SU-DHL-6 (cell line): ENCODE results near the gene SAP130.

Source experiments
- H2AFZ ChIP-seq: fragments of 200-600 bp; sonication (generic); 2 replicates; pipeline ENCODE4 v1.6.1; 2014; ENCODE audit warnings: low read depth, mild to moderate bottlenecking, moderate library complexity, mixed read lengths, antibody characterized with exemption, low read length; ENCODE audit not compliant: severe bottlenecking
- H3F3A ChIP-seq: fragments of 200-600 bp; shearing (Covaris generic); 2 replicates; pipeline ENCODE4 v1.6.0; 2016; ENCODE audit warnings: antibody characterized with exemption, mild to moderate bottlenecking; ENCODE audit not compliant: insufficient read depth
- H3K27ac ChIP-seq: fragments of 200-600 bp; sonication (generic); 2 replicates; pipeline ENCODE4 v1.5.1; 2016; ENCODE audit warnings: low read depth, mild to moderate bottlenecking, low read length, moderate library complexity, mixed read lengths
- H3K27me3 ChIP-seq: fragments of 200-600 bp; sonication (generic), shearing (Covaris generic); 2 replicates; pipeline ENCODE4 v1.6.0; 2014; ENCODE audit warnings: mild to moderate bottlenecking, low read length
- H3K36me3 ChIP-seq: fragments of 200-600 bp; sonication (generic); 2 replicates; pipeline ENCODE4 v1.6.1; 2014; ENCODE audit warnings: mild to moderate bottlenecking, low read length, mixed read lengths
- H3K4me2 ChIP-seq: fragments of 300-600, 200-600 bp; shearing (Covaris generic), sonication (generic); 2 replicates; pipeline ENCODE4 v1.6.0; 2014; ENCODE audit warnings: low read length, low read depth, mild to moderate bottlenecking; ENCODE audit not compliant: poor library complexity, severe bottlenecking
- H3K4me3 ChIP-seq: fragments of 200-600 bp; sonication (generic); 2 replicates; pipeline ENCODE4 v1.5.1; 2014; ENCODE audit warnings: antibody characterized with exemption, low read length, mild to moderate bottlenecking, mixed read lengths; ENCODE audit not compliant: insufficient read depth, poor library complexity, severe bottlenecking
- H3K79me2 ChIP-seq: fragments of 200-600 bp; sonication (generic); 2 replicates; pipeline ENCODE4 v1.6.1; 2014; ENCODE audit warnings: mild to moderate bottlenecking, low read length, moderate library complexity; ENCODE audit not compliant: insufficient read depth
- H3K9ac ChIP-seq: fragments of 200-600 bp; sonication (generic); 2 replicates; pipeline ENCODE4 v1.7.0; 2014; ENCODE audit warnings: mild to moderate bottlenecking, low read length
- H3K9me2 ChIP-seq: fragments of 200-600 bp; sonication (generic); replicated peaks from 2 replicates; pipeline ENCODE4 v1.6.1; 2014; ENCODE audit warnings: low read length; ENCODE audit not compliant: insufficient read depth
- H3K9me3 ChIP-seq: fragments of 200-600 bp; sonication (generic); 2 replicates; pipeline ENCODE4 v1.6.1; 2014; ENCODE audit warnings: low read length, mixed read lengths; ENCODE audit not compliant: insufficient read depth
- H4K20me1 ChIP-seq: fragments of 200-600 bp; sonication (generic); 2 replicates; pipeline ENCODE4 v1.6.1; 2014; ENCODE audit warnings: low read depth, mild to moderate bottlenecking, antibody characterized with exemption, low read length, moderate library complexity, mixed read lengths
- CTCF ChIP-seq: fragments of 200-600 bp; sonication (generic); IDR thresholded peaks from one replicate; pipeline ENCODE4 v1.5.1; 2017; ENCODE audit warnings: antibody characterized with exemption, mild to moderate bottlenecking, low read length, moderate library complexity; ENCODE audit not compliant: insufficient read depth, poor library complexity, severe bottlenecking
- EZH2phosphoT487 ChIP-seq: fragments of 200-600 bp; sonication (generic), shearing (Covaris generic); conservative IDR thresholded peaks from 2 replicates; pipeline ENCODE4 v1.6.1; 2018; ENCODE audit warnings: mild to moderate bottlenecking, antibody characterized with exemption, low read length, moderate library complexity, mixed read lengths

SAP130 gene

GRCh38 chr2:128037649-128038048, 9.8 kb upstream of the SAP130 start:
- Histone ChIP-seq H3K9me3 (peaks cover 30% of the 10 kb centered on the region; the same call in 1 of the 2 replicates), H3K27ac (no peak overlapping the region), H3K9ac (no peak overlapping the region), H3K27me3 (no peaks in the 10 kb centered on the region), H3K36me3 (0 out of 2 replicates have a peak, but pooled peaks cover 3% of the 10 kb centered on the region), H2AFZ (no peak overlapping the region), H3K4me2 (no peak overlapping the region), H3K9me2 (no peaks in the 10 kb centered on the region), H4K20me1 (no peaks in the 10 kb centered on the region), H3K79me2 (no peaks in the 10 kb centered on the region), H3K4me3 (peak overlapping the region; percentile 3), H3F3A (no peaks in the 10 kb centered on the region)
- TF ChIP-seq EZH2phosphoT487 (no peak), CTCF (no peak)

- H4K20me1 ChIP-seq, result no peaks in the 10 kb centered on the region
- no peaks in the 10 kb centered on the region for H3K9me2 ChIP-seq
- no peaks in the 10 kb centered on the region for H3K79me2 ChIP-seq
- no peak overlapping the region for H2AFZ ChIP-seq
- H3K27me3 ChIP-seq, result no peaks in the 10 kb centered on the region
- H3K4me2 ChIP-seq, result no peak overlapping the region
- H3F3A ChIP-seq, result no peaks in the 10 kb centered on the region
- H3K36me3 ChIP-seq, result 0 out of 2 replicates have a peak, but pooled peaks cover 1% of the 10 kb centered on the region
- TF ChIP-seq CTCF (no peak), EZH2phosphoT487 (no peak)
- H3K9me3 ChIP-seq, result peaks cover 33% of the 10 kb centered on the region; the same call in 1 of the 2 replicates
- no peak overlapping the region for H3K27ac ChIP-seq
- no peak overlapping the region for H3K9ac ChIP-seq
- H3K4me3 ChIP-seq, result peak overlapping the region; percentile 3
Observed at GRCh38 chr2:128036748-128037607, 9.1 kb upstream of the SAP130 start.

GRCh38 chr2:128032092-128032491, 4.2 kb upstream of the SAP130 start:
- no peaks in the 10 kb centered on the region for H3K27me3 ChIP-seq

More at GRCh38 chr2:128032092-128032491, 4.2 kb upstream of the SAP130 start:
- no peak overlapping the region for H3K4me2 ChIP-seq
- no peaks in the 10 kb centered on the region for H4K20me1 ChIP-seq
- no peak overlapping the region for H3K4me3 ChIP-seq
- H3K79me2 ChIP-seq, result no peaks in the 10 kb centered on the region
- H3K36me3 ChIP-seq, result no peaks in the 10 kb centered on the region
- no peak overlapping the region for H2AFZ ChIP-seq
- H3F3A ChIP-seq, result no peaks in the 10 kb centered on the region
- TF ChIP-seq EZH2phosphoT487 (no peak), CTCF (no peak)
- H3K9me3 ChIP-seq, result peaks cover 26% of the 10 kb centered on the region; the same call in 1 of the 2 replicates
- H3K9ac ChIP-seq, result no peak overlapping the region
- no peak overlapping the region for H3K27ac ChIP-seq
- H3K9me2 ChIP-seq, result no peaks in the 10 kb centered on the region
